GM19099 (cell line): ENCODE data around the gene TSSC4.

Source experiments
- POLR2A ChIP-seq: IDR thresholded peaks from 3 replicates; pipeline ENCODE4 v1.6.1; 2011; ENCODE audit warnings: low read depth; ENCODE audit not compliant: insufficient read length; ENCODE audit errors: extremely low read depth

The TSSC4 gene

GRCh38 chr11:2400069-2400761, at the start of gene TSSC4:
TSS of gene TSSC4 (plus strand) at chr11:2400750. CDS start at chr11:2402634, 1,884 bp downstream.
- TF ChIP-seq POLR2A = peak; percentile 88

- TF ChIP-seq POLR2A = no peak
Measured at GRCh38 chr11:2351701-2352100, 48.8 kb upstream of the TSSC4 start.

GRCh38 chr11:2352420-2352819, 48.1 kb upstream of the TSSC4 start:
- no peak for TF ChIP-seq POLR2A

GRCh38 chr11:2355000-2355644, 45.4 kb upstream of the TSSC4 start:
- TF ChIP-seq POLR2A = no peak

GRCh38 chr11:2357246-2357645, 43.3 kb upstream of the TSSC4 start:
- no peak for TF ChIP-seq POLR2A

- TF ChIP-seq POLR2A = no peak
Measured at GRCh38 chr11:2358754-2359442, 41.7 kb upstream of the TSSC4 start.

GRCh38 chr11:2359557-2359956, 41.0 kb upstream of the TSSC4 start:
- TF ChIP-seq POLR2A = no peak

- TF ChIP-seq POLR2A = no peak
Measured at GRCh38 chr11:2360081-2360642, 40.4 kb upstream of the TSSC4 start.

- TF ChIP-seq POLR2A = no peak
Measured at GRCh38 chr11:2361565-2361964, 39.0 kb upstream of the TSSC4 start.

- no peak for TF ChIP-seq POLR2A
Measured at GRCh38 chr11:2362414-2362813, 38.1 kb upstream of the TSSC4 start.

GRCh38 chr11:2363130-2363529, 37.4 kb upstream of the TSSC4 start:
- TF ChIP-seq POLR2A = no peak

- TF ChIP-seq POLR2A = no peak
Measured at GRCh38 chr11:2363577-2364370, 36.8 kb upstream of the TSSC4 start.

- no peak for TF ChIP-seq POLR2A
Measured at GRCh38 chr11:2365571-2366210, 34.9 kb upstream of the TSSC4 start.

- TF ChIP-seq POLR2A = no peak
Measured at GRCh38 chr11:2366276-2366675, 34.3 kb upstream of the TSSC4 start.
